Ovary (tissue), 7 donors: Measurements from ENCODE around the gene LASP1NB.

Experiments used
- DNase-seq, 5 donors: peaks; one replicate each; pipeline ENCODE4 v3.0.0-alpha.2; 2019 to 2020
- H3K27ac ChIP-seq, 2 donors: fragments of 200-600 bp; one replicate each; pipeline versions ENCODE4 v1.5.1 to v1.8.0; 2019 to 2022
- H3K27me3 ChIP-seq: fragments of 200-600 bp; one replicate; pipeline ENCODE4 v1.8.0; 2022
- H3K36me3 ChIP-seq: fragments of 200-600 bp; sonication (generic); one replicate; pipeline ENCODE4 v1.5.1; 2019
- H3K4me1 ChIP-seq: one replicate; pipeline ENCODE4 v1.8.1; 2013; ENCODE audit warnings: mild to moderate bottlenecking, moderate library complexity; ENCODE audit not compliant: insufficient read depth
- H3K4me3 ChIP-seq: fragments of 200-600 bp; sonication (generic); one replicate; pipeline ENCODE4 v1.5.1; 2017
- H3K9me3 ChIP-seq, 2 donors: fragments of 200-600 bp in 1 of 2; sonication (generic) in 1 of 2; one replicate each; pipeline versions ENCODE4 v1.5.1 to v1.8.1; 2013 to 2019; ENCODE audit warnings: mild to moderate bottlenecking in 1 of 2, moderate library complexity in 1 of 2
- EP300 ChIP-seq: sonication (generic); formaldehyde crosslinking; IDR thresholded peaks from one replicate; pipeline ENCODE4 v1.6.1; 2017; ENCODE audit warnings: antibody characterized with exemption
- POLR2A ChIP-seq: fragments of 450-650 bp; IDR thresholded peaks from one replicate; pipeline ENCODE4 v1.6.1; 2017; ENCODE audit warnings: antibody characterized with exemption, mild to moderate bottlenecking, moderate library complexity
- WGBS, 3 donors: extraction: QIAGEN DNeasy Blood & Tissue Kit in 1 of 3; methylation state at CpG; one replicate each; pipeline versions ENCODE4 v1.1.5 to v1.1.7; 2013 to 2017; 5-methylcytosine and 5-hydroxymethylcytosine counted together
- intact Hi-C, 4 donors: fragments of 100-400 bp; cut with DNase I; formaldehyde crosslinking; loops; one replicate each; pipeline versions ENCODE4 v1.11.0 to v1.15.1; 2022 to 2023
- TF ChIP-seq, protein P1 (sequence below), 3 donors: fragments of 450-650 bp in 2 of 3; fragments of 200-600 bp in 1 of 3; IDR thresholded peaks; one replicate each; pipeline versions ENCODE4 v1.5.1 to v1.8.0; 2016 to 2022; ENCODE audit warnings: antibody characterized with exemption in 3 of 3, mild to moderate bottlenecking in 1 of 3
- donor health status: DM: no; HTN: no; CAD: no; lungs with moderate emphysema.
- donor health status: DM: no; HTN: no; CAD: no.
- donor health status: Bipolar disorder and iron deficiency.
- donor health status: DM: no; HTN: no; CAD: no.
- donor health status: DM: yes; HTN: yes; CAD: no.

The LASP1NB gene

DNA sequence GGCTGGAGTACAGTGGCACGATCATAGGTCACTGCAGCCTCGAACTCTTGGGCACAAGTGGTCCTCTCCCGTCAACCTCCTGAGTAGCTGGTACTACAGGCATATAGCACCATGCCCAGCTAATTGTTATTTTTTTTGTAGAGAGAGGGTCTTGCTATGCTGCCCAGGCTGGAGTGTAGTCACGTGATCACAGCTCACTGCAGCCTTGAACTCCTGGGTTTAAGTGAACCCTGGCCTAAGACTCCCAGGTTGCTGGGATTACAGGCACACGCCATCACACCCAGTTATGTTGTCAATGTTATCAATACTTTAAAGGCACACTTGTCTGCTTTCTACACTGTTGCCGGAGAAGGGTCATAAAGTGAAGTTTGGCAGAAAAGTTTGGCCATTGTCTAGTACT lies 22.0 kb upstream of the LASP1NB start:
- H3K4me1 ChIP-seq: peaks cover 12% of the 10 kb centered on the region
- H3K4me3 ChIP-seq: no peak overlapping the region
- no peak for DNase-seq
- H3K9me3 ChIP-seq: no peaks in the 10 kb centered on the region
- H3K27me3 ChIP-seq: no peaks in the 10 kb centered on the region
- 89 to 95% (median 91%) methylated on average over 6 of the region's 6 CpGs for WGBS, 3 donors
- no peak overlapping the region for H3K27ac ChIP-seq
- TF ChIP-seq, protein P1, sequence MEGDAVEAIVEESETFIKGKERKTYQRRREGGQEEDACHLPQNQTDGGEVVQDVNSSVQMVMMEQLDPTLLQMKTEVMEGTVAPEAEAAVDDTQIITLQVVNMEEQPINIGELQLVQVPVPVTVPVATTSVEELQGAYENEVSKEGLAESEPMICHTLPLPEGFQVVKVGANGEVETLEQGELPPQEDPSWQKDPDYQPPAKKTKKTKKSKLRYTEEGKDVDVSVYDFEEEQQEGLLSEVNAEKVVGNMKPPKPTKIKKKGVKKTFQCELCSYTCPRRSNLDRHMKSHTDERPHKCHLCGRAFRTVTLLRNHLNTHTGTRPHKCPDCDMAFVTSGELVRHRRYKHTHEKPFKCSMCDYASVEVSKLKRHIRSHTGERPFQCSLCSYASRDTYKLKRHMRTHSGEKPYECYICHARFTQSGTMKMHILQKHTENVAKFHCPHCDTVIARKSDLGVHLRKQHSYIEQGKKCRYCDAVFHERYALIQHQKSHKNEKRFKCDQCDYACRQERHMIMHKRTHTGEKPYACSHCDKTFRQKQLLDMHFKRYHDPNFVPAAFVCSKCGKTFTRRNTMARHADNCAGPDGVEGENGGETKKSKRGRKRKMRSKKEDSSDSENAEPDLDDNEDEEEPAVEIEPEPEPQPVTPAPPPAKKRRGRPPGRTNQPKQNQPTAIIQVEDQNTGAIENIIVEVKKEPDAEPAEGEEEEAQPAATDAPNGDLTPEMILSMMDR (IDR thresholded peaks at IDR 0.05): no peak
- TF ChIP-seq EP300 (no peak), POLR2A (no peak)
- intact Hi-C loops: no loop called here
- H3K36me3 ChIP-seq: no peaks in the 10 kb centered on the region

DNA sequence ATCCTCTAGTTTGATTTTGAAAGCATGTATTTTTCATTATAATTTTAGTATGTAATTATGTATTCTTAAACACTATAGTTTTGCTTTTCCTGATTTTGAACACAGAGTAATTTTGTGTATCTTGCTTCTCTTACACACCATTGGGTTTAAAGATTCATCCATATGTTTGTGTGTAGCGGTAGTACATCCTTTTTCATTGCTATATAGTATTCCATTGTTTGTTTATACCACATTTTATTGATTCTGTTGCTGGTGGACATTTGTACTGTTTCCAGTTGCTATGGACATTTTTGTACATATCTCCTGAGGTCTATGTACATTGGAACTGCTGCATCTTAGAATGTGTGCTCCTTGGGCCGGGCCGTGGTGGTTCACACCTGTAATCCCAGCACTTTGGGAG lies 20.5 kb upstream of the LASP1NB start:
- 95 to 96% (median 95%) methylated on average over 3 of the region's 3 CpGs for WGBS, 3 donors
- intact Hi-C loops: no loop called here
- no peak for DNase-seq
- H3K9me3 ChIP-seq: no peaks in the 10 kb centered on the region
- no peaks in the 10 kb centered on the region for H3K36me3 ChIP-seq
- TF ChIP-seq EP300 (no peak), POLR2A (no peak)
- TF ChIP-seq, protein P1 (IDR thresholded peaks at IDR 0.05): no peak
- no peak overlapping the region for H3K4me3 ChIP-seq
- no peak overlapping the region for H3K27ac ChIP-seq
- H3K4me1 ChIP-seq: peaks cover 17% of the 10 kb centered on the region
- no peaks in the 10 kb centered on the region for H3K27me3 ChIP-seq

DNA sequence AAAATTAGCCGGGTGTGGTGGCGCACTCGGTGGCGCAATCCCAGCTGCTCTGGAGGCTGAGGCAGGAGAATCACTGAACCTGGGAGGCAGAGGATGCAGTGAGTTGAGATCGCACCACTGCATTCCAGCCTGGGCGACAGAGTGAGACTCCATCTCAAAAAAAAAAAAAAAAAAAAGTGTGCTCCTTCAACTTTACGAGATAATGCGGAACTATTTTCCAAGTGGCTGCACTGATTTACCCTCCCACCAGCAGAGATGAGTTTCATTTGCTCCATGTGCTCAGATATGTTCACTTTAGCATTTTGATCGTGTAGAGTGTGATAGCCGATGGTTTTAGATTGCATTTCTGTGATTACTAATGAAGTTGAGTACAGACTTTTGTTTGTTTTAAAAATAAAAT lies 20.0 kb upstream of the LASP1NB start:
- no peak overlapping the region for H3K4me3 ChIP-seq
- intact Hi-C loops: no loop called here

DNA sequence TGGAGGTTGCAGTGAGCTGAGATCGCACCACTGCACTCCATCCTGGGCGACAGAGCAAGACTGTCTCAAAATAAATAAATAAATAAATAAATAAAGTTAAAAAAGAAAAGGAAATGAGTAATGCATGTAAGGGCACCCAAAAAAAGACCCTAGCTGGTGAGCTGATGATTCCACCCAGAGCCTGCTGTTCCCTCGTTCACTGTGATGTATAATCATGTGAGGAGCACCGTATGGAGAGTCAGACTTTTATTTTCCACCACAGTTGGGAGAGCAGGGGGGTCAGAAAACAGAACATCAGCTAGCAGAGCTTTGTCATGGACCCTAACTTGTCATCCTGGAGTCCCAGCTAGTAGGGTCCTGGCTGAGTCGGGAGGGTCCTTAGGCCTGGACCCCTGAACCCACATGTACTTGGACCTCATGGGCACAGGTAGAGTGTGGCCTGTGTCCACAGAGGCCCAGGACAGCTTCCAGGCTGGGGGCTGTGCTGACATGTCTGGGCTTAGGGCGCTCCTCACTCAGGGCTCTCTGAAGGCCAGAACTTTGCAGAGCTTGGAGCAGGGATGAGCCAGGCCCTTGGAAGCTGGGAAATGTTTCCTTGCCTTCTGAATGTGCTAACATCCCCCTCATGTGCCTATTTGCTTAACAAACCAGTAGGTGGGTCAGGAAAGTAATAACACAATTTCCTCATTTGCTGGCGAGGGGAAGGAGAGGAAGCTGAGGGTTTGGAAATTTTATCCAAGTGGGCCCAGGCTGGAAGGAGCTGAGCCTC lies 18.8 kb upstream of the LASP1NB start:
- intact Hi-C loops: no loop called here
- Histone ChIP-seq H3K4me3 (no peak overlapping the region), H3K4me1 (peaks cover 19% of the 10 kb centered on the region), H3K27me3 (no peaks in the 10 kb centered on the region), H3K27ac (no peak overlapping the region), H3K9me3 (no peaks in the 10 kb centered on the region), H3K36me3 (no peaks in the 10 kb centered on the region)
- DNase-seq: no peak
- TF ChIP-seq POLR2A (no peak), EP300 (no peak)
- TF ChIP-seq, protein P1 (IDR thresholded peaks at IDR 0.05): no peak
- WGBS, 3 donors: 72 to 85% (median 75%) methylated on average over 7 of the region's 7 CpGs

More for the DNA sequence above, 20.0 kb upstream of the LASP1NB start:
- Histone ChIP-seq H3K27me3 (no peaks in the 10 kb centered on the region), H3K4me1 (peaks cover 17% of the 10 kb centered on the region), H3K27ac (no peak overlapping the region), H3K9me3 (no peaks in the 10 kb centered on the region), H3K36me3 (no peaks in the 10 kb centered on the region)
- no peak for DNase-seq
- WGBS, 3 donors: 86 to 90% (median 87%) methylated on average over 10 of the region's 10 CpGs
- no peak for TF ChIP-seq POLR2A
- no peak for TF ChIP-seq EP300

DNA sequence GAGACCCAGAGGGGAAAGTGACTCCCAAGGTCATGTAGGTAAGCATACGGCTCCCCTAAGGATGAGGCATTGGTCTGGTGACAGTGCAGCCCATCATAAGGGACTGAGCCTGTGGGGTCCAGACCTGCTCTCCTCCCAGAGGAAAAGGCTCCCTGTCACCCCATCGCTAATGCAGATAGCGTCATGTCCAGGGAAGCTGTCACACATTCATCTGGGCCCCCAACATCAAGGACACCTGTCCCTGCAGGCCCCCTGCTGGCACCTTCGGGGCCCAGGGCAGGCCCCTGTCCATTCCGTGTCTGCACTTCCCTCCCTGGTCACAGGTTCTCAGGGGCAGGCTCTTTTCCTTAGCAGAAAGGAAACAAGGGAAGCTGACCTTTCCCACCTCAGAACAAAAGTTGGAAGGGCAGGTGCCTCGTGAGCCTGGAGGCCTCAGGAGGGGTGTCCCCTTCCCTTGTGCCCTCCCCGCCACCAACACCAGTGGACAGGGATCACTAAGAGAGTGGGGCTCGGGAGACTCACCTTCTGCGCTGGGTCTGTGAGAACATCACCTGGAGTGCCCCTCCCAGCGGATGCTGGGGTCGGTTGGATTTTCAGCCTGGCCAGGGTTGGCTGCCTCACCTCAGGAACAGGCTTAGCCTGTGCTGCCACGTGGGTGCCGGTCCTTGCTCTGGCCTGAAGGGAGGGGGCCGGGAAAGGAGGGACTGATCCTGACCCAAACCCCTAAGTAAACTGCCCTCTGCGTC lies 17.3 kb upstream of the LASP1NB start:
- Histone ChIP-seq H3K4me1 (peaks cover 34% of the 10 kb centered on the region), H3K36me3 (no peaks in the 10 kb centered on the region), H3K27me3 (no peaks in the 10 kb centered on the region), H3K4me3 (no peak overlapping the region), H3K27ac (peak overlapping the region in 1 of 2 donors; percentile 31), H3K9me3 (no peaks in the 10 kb centered on the region)
- DNase-seq: no peak
- 42 to 46% (median 44%) methylated on average over 13 to 15 of the region's 15 CpGs for WGBS, 3 donors
- intact Hi-C loops: no loop called here
- TF ChIP-seq POLR2A (no peak), EP300 (no peak)
- TF ChIP-seq, protein P1 (IDR thresholded peaks at IDR 0.05): no peak
